Calu3 (cell line): Measurements from ENCODE around the gene MORF4L1. TPM values are rescaled to one million over a fixed set of nuclear protein-coding genes. Genes with fewer than 3 reads are reported as not detected.
"Not testable (repeated sequence)": the region's sequence is repeated elsewhere in the genome, so short reads cannot be mapped to it uniquely, and the experiment has no call there.

Experiments used
- BruUV-seq: library from RNA; stranded (reverse); fragments of 400-500 nt; replicated peaks from 2 replicates; lab custom pipeline; 2021; lab: Mats Ljungman, UMichigan
- CTCF ChIA-PET: fragments of 300-600 bp; sonication (Branson Sonifier 250); formaldehyde crosslinking; loops from one replicate; lab custom pipeline; 2022; ENCODE audit warnings: antibody characterized with exemption; lab: Charles Lee
- DNase-seq: peaks from one replicate; pipeline ENCODE4 v3.0.0; 2022
- H3K27ac Mint-ChIP-seq: one replicate; pipeline ENCODE4 v1.8.0; 2022; ENCODE audit warnings: mixed read lengths; ENCODE audit not compliant: unreplicated experiment
- H3K27me3 Mint-ChIP-seq: one replicate; pipeline ENCODE4 v1.8.0; 2022; ENCODE audit warnings: mixed read lengths; ENCODE audit not compliant: unreplicated experiment
- H3K36me3 Mint-ChIP-seq: one replicate; pipeline ENCODE4 v1.8.0; 2022; ENCODE audit warnings: mild to moderate bottlenecking, moderate library complexity, mixed read lengths; ENCODE audit not compliant: insufficient read depth, unreplicated experiment
- H3K4me1 Mint-ChIP-seq: one replicate; pipeline ENCODE4 v1.8.0; 2022; ENCODE audit warnings: mild to moderate bottlenecking, low read depth, mixed read lengths; ENCODE audit not compliant: unreplicated experiment
- H3K4me3 Mint-ChIP-seq: one replicate; pipeline ENCODE4 v1.8.0; 2022; ENCODE audit warnings: mild to moderate bottlenecking, low read depth, moderate library complexity, mixed read lengths; ENCODE audit not compliant: unreplicated experiment
- H3K9me3 Mint-ChIP-seq: one replicate; pipeline ENCODE4 v1.8.0; 2022; ENCODE audit warnings: low read depth, mixed read lengths; ENCODE audit not compliant: unreplicated experiment
- CTCF ChIP-seq: fragments of 200-600 bp; IDR thresholded peaks from one replicate; pipeline ENCODE4 v1.8.0; 2022; ENCODE audit warnings: antibody characterized with exemption; ENCODE audit not compliant: unreplicated experiment
- intact Hi-C: fragments of 100-400 bp; cut with micrococcal nuclease; formaldehyde crosslinking; loops from one replicate; pipeline ENCODE4 v1.10.0; 2022; ENCODE audit not compliant: unreplicated experiment
- total RNA-seq: library from RNA; stranded (reverse); gene quantifications from 2 replicates; pipeline ENCODE4 v1.2.3, GENCODE V29; 2022

The MORF4L1 gene
- total RNA-seq, 1 experiment from 2014 or later: 335 TPM

- Mint-ChIP-seq H3K36me3 (peaks cover 55% of the 10 kb centered on the region), H3K4me3 (peak overlapping the region; percentile 78), H3K27me3 (no peaks in the 10 kb centered on the region), H3K9me3 (no peaks in the 10 kb centered on the region), H3K4me1 (peaks cover 27% of the 10 kb centered on the region), H3K27ac (peak overlapping the region; percentile 96)
- no peak for TF ChIP-seq CTCF
- DNase-seq: peak; percentile 35
- intact Hi-C loops: no loop called here
- BruUV-seq: TSS peak; percentile 44
- CTCF ChIA-PET: interaction anchor here (0.7 to 1.8 kb wide), 7 partner anchors 8 to 334 kb away, joined by 3 to 8 read pairs (median 3); partner anchors contain the start of genes ADAMTS7 and PSMA4
Measured at GRCh38 chr15:78873793-78874765, 1.4 kb downstream of the MORF4L1 start.

- BruUV-seq: no TSS peak
- CTCF ChIA-PET: interaction anchor here (1.0 kb wide), 1 partner anchor 9 kb away, joined by 4 read pairs; no protein-coding TSS in a partner anchor
- peaks cover 64% of the 10 kb centered on the region for H3K36me3 Mint-ChIP-seq
- H3K4me3 Mint-ChIP-seq: peak overlapping the region; percentile 78
- no peak for TF ChIP-seq CTCF
- no peaks in the 10 kb centered on the region for H3K9me3 Mint-ChIP-seq
- H3K4me1 Mint-ChIP-seq: peaks cover 27% of the 10 kb centered on the region
- DNase-seq: peak; percentile 39
- H3K27ac Mint-ChIP-seq: peak overlapping the region; percentile 96
- intact Hi-C loops: no loop called here
- no peaks in the 10 kb centered on the region for H3K27me3 Mint-ChIP-seq
Measured at GRCh38 chr15:78875107-78875914, 2.6 kb downstream of the MORF4L1 start.

- CTCF ChIA-PET, H3K27ac Mint-ChIP-seq, intact Hi-C loops, DNase-seq, H3K27me3 Mint-ChIP-seq, H3K9me3 Mint-ChIP-seq, BruUV-seq: not testable (repeated sequence)
- Mint-ChIP-seq H3K36me3 (peaks cover 67% of the 10 kb centered on the region), H3K4me3 (peak overlapping the region; percentile 78), H3K4me1 (peaks cover 36% of the 10 kb centered on the region)
Measured at GRCh38 chr15:78876954-78877353, 4.3 kb downstream of the MORF4L1 start.

- no peaks in the 10 kb centered on the region for H3K27me3 Mint-ChIP-seq
- peak overlapping the region; percentile 78 for H3K4me3 Mint-ChIP-seq
- no TSS peak for BruUV-seq
- no peak overlapping the region for H3K27ac Mint-ChIP-seq
- no peak for DNase-seq
- intact Hi-C loops: no loop called here
- CTCF ChIA-PET: no interaction called here
- no peaks in the 10 kb centered on the region for H3K9me3 Mint-ChIP-seq
- peaks cover 36% of the 10 kb centered on the region for H3K4me1 Mint-ChIP-seq
- TF ChIP-seq CTCF: no peak
- peaks cover 66% of the 10 kb centered on the region for H3K36me3 Mint-ChIP-seq
Measured at GRCh38 chr15:78878356-78878755, 5.7 kb downstream of the MORF4L1 start.
